ENCODE data around the gene SCYGR2.

SCYGR2 gene

DNA sequence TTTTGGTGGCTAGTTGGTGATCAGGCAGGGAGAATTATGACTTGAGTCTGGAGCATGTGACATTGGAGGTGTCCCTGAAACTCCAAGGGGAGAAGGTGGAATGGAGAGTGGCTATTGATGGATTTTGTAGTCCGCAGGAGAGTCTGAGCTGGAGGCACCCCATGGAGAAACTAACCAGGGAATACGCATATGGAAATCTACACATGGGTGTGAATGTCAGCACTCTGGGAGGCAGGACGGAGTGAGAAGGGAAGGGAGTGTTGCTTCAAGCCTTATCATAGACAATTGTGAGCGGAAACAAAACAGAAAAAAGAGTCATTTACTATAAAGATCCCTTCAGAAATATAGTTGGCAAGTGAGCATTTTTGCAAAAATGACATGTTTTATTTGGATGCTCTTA is 17.9 kb downstream of the SCYGR2 start:
- Histone ChIP-seq H3K4ac (ENCODE audit: low read depth in 1 of 2, low read length in 2 of 2) (no peak overlapping the region), H3K9me3 (ENCODE audit: control insufficient read depth, low read length) (no peaks in the 10 kb centered on the region), H3K27ac (ENCODE audit: low read length, poor library complexity, severe bottlenecking) (no peak overlapping the region), H2BK12ac (ENCODE audit: low read length in 2 of 2) (no peak overlapping the region), H3K18ac (ENCODE audit: low read depth in 1 of 2, low read length in 2 of 2) (no peak overlapping the region), H4K91ac (ENCODE audit: low read length) (no peak overlapping the region), H2BK120ac (ENCODE audit: low read depth, low read length) (no peak overlapping the region), H3K4me1 (ENCODE audit: control insufficient read depth, insufficient read depth, low read depth, low read length) (peaks cover 2% of the 10 kb centered on the region), H2AK5ac (ENCODE audit: low read length, severe bottlenecking) (no peak overlapping the region), H2AFZ (ENCODE audit: low read depth, low read length) (no peak overlapping the region), H4K8ac (ENCODE audit: low read length) (no peak overlapping the region), H2BK15ac (ENCODE audit: low read depth, poor library complexity, severe bottlenecking) (no peak overlapping the region), H3K4me2 (ENCODE audit: low read length, poor library complexity, severe bottlenecking) (no peak overlapping the region), H3K14ac (ENCODE audit: low read length in 2 of 2) (no peak overlapping the region), H3K4me3 (ENCODE audit: insufficient read depth in 1 of 2, low read depth in 1 of 2, low read length in 2 of 2) (no peak overlapping the region), H3K9ac (ENCODE audit: low read length) (no peak overlapping the region), H3K79me1 (replicated peaks; ENCODE audit: low read length, poor library complexity, severe bottlenecking) (no peaks in the 10 kb centered on the region), H3K36me3 (ENCODE audit: control insufficient read depth in 1 of 2, insufficient read depth in 2 of 2, low read depth in 1 of 2, low read length in 2 of 2) (no peaks in the 10 kb centered on the region), H2BK5ac (ENCODE audit: low read depth, low read length, poor library complexity, severe bottlenecking) (no peak overlapping the region), H3K27me3 (ENCODE audit: control insufficient read depth in 1 of 2, insufficient read depth in 1 of 2, low read length in 2 of 2) (peaks cover 0 to 6% of the 10 kb centered on the region in 2 experiments), H3K23ac (ENCODE audit: low read length in 2 of 2) (no peak overlapping the region)
- no peak for DNase-seq
- 25% methylated on average over 2 of the region's 4 CpGs for WGBS

DNA sequence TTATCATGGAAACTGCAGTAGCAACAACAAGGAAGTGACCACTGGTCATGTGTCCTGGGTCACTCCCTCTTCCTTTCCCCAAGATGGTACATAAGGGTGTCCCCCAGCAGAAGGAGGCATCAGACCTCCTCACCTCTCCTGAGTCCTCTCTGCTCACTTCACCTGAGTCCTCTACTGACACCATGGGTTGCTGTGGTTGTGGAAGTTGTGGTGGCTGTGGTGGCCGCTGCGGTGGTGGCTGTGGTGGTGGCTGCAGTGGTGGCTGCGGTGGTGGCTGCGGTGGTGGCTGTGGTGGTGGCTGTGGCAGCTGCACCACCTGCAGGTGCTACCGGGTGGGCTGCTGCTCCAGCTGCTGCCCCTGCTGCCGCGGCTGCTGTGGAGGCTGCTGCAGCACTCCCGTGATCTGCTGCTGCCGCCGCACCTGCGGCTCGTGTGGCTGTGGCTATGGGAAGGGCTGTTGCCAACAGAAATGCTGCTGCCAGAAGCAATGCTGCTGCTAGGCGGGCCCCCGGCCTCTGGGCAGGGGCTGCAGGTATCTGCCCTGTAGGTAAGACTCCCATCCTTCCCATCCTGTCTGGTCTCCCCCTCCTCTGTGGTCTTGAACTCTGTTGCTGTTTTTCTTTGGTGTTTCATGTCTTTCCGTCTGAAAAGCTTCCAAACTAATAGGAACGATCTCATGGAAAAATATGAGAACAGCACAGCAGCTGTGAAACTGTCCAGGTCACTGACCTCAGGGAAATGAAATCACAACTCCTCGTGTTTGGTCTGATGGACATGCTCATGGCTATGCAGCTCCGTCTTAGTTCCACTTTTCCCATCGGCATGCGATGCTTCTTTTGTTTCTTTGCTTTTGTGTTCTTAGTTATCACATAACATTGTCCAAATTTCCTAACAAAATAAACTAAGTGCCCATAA is 18.9 kb downstream of the SCYGR2 start, which contains the start of gene SCYGR4:
SCYGR4 (plus strand) TSS at position 183 of the 915 bp plus-strand sequence; CDS start at position 183, 0 bp downstream.
- Histone ChIP-seq H4K8ac (ENCODE audit: low read length) (no peak within 1 kb of the TSS), H2BK5ac (ENCODE audit: low read depth, low read length, poor library complexity, severe bottlenecking) (no peak within 1 kb of the TSS), H3K4me2 (ENCODE audit: low read length, poor library complexity, severe bottlenecking) (no peak within 1 kb of the TSS), H2BK15ac (ENCODE audit: low read depth, poor library complexity, severe bottlenecking) (no peak within 1 kb of the TSS), H3K9me3 (ENCODE audit: control insufficient read depth, low read length) (peaks cover 4% of the 10 kb centered on the region), H3K14ac (ENCODE audit: low read length in 2 of 2) (no peak within 1 kb of the TSS), H2AFZ (ENCODE audit: low read depth, low read length) (no peak within 1 kb of the TSS), H3K23ac (ENCODE audit: low read length in 2 of 2) (no peak within 1 kb of the TSS), H3K27me3 (ENCODE audit: control insufficient read depth in 1 of 2, insufficient read depth in 1 of 2, low read length in 2 of 2) (peaks cover 0 to 6% of the 10 kb centered on the region in 2 experiments), H3K79me1 (replicated peaks; ENCODE audit: low read length, poor library complexity, severe bottlenecking) (no peaks in the 10 kb centered on the region), H3K4me3 (ENCODE audit: insufficient read depth in 1 of 2, low read depth in 1 of 2, low read length in 2 of 2) (peak within 1 kb of the TSS in 1 of 2 experiments; percentile 63), H3K36me3 (ENCODE audit: control insufficient read depth in 1 of 2, insufficient read depth in 2 of 2, low read depth in 1 of 2, low read length in 2 of 2) (no peaks in the 10 kb centered on the region), H3K4ac (ENCODE audit: low read depth in 1 of 2, low read length in 2 of 2) (no peak within 1 kb of the TSS), H2AK5ac (ENCODE audit: low read length, severe bottlenecking) (no peak within 1 kb of the TSS), H3K9ac (ENCODE audit: low read length) (peak within 1 kb of the TSS; percentile 17), H2BK12ac (ENCODE audit: low read length in 2 of 2) (no peak within 1 kb of the TSS), H2BK120ac (ENCODE audit: low read depth, low read length) (no peak within 1 kb of the TSS), H3K27ac (ENCODE audit: low read length, poor library complexity, severe bottlenecking) (no peak within 1 kb of the TSS), H4K91ac (ENCODE audit: low read length) (no peak within 1 kb of the TSS), H3K4me1 (ENCODE audit: control insufficient read depth, insufficient read depth, low read depth, low read length) (peaks cover 2% of the 10 kb centered on the region), H3K18ac (ENCODE audit: low read depth in 1 of 2, low read length in 2 of 2) (no peak within 1 kb of the TSS)
- WGBS: 90% methylated on average over 20 of the region's 20 CpGs
- no peak for DNase-seq

DNA sequence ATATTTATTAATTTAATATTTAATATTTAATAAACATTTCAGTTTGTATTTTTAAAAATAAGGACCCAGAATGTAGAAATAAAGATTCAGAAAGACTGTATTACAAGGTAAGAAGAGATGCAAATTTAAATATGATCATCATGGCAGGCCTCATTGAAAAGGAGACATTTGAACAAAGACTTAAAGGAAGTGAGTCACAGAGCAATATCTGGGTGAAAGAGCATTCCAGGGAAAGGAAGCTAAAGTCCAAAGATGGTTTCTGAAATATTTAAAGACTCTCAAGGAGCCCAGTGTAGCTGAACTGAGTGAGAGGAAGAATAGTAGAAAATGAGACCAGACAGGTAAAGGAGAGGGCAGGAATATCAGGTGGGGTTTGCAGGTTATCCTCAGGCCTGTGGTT is 24.5 kb downstream of the SCYGR2 start:
- Histone ChIP-seq H2AK5ac (ENCODE audit: low read length, severe bottlenecking) (no peak overlapping the region), H2BK12ac (ENCODE audit: low read length in 2 of 2) (no peak overlapping the region), H3K9ac (ENCODE audit: low read length) (peak overlapping the region; percentile 24), H3K4me1 (ENCODE audit: control insufficient read depth, insufficient read depth, low read depth, low read length) (no peaks in the 10 kb centered on the region), H3K14ac (ENCODE audit: low read length in 2 of 2) (no peak overlapping the region), H3K4me3 (ENCODE audit: insufficient read depth in 1 of 2, low read depth in 1 of 2, low read length in 2 of 2) (no peak overlapping the region), H3K27ac (ENCODE audit: low read length, poor library complexity, severe bottlenecking) (no peak overlapping the region), H3K4ac (ENCODE audit: low read depth in 1 of 2, low read length in 2 of 2) (no peak overlapping the region), H2BK15ac (ENCODE audit: low read depth, poor library complexity, severe bottlenecking) (no peak overlapping the region), H3K36me3 (ENCODE audit: control insufficient read depth in 1 of 2, insufficient read depth in 2 of 2, low read depth in 1 of 2, low read length in 2 of 2) (no peaks in the 10 kb centered on the region), H3K23ac (ENCODE audit: low read length in 2 of 2) (no peak overlapping the region), H4K91ac (ENCODE audit: low read length) (no peak overlapping the region), H2BK120ac (ENCODE audit: low read depth, low read length) (no peak overlapping the region), H3K18ac (ENCODE audit: low read depth in 1 of 2, low read length in 2 of 2) (no peak overlapping the region), H3K79me1 (replicated peaks; ENCODE audit: low read length, poor library complexity, severe bottlenecking) (no peaks in the 10 kb centered on the region), H3K9me3 (ENCODE audit: control insufficient read depth, low read length) (peaks cover 8% of the 10 kb centered on the region), H3K4me2 (ENCODE audit: low read length, poor library complexity, severe bottlenecking) (no peak overlapping the region), H3K27me3 (ENCODE audit: control insufficient read depth in 1 of 2, insufficient read depth in 1 of 2, low read length in 2 of 2) (no peaks in the 10 kb centered on the region), H2AFZ (ENCODE audit: low read depth, low read length) (no peak overlapping the region), H2BK5ac (ENCODE audit: low read depth, low read length, poor library complexity, severe bottlenecking) (no peak overlapping the region), H4K8ac (ENCODE audit: low read length) (no peak overlapping the region)
- DNase-seq: peak; percentile 52

DNA sequence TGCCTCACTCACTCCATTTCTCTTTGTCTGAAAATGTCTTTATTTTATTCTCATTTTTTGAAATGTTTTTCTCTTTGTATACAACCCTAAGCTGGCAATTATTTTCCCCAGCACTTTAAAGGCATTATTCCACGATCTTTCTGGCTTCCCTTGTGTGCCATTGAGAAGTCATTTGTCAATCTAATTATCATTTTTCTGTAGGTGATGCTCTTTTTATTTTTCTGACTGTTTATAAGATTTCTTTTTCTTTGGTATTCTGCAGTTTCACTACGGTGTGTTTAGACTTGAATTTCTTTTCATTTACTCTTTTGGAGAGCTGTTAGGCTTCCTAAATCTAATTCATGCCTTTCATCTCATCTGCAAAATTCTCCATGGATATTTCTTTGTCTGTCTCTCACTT is 26.7 kb downstream of the SCYGR2 start:
- no peak overlapping the region for H4K8ac ChIP-seq (ENCODE audit: low read length)
- H3K4me2 ChIP-seq (ENCODE audit: low read length, poor library complexity, severe bottlenecking): no peak overlapping the region
- no peak overlapping the region for H2BK15ac ChIP-seq (ENCODE audit: low read depth, poor library complexity, severe bottlenecking)
- no peak overlapping the region for H3K18ac ChIP-seq (ENCODE audit: low read depth in 1 of 2, low read length in 2 of 2)
- no peak overlapping the region for H2BK120ac ChIP-seq (ENCODE audit: low read depth, low read length)
- H4K91ac ChIP-seq (ENCODE audit: low read length): no peak overlapping the region
- peaks cover 8% of the 10 kb centered on the region for H3K9me3 ChIP-seq (ENCODE audit: control insufficient read depth, low read length)
- H2BK12ac ChIP-seq (ENCODE audit: low read length in 2 of 2): no peak overlapping the region
- H3K4me1 ChIP-seq (ENCODE audit: control insufficient read depth, insufficient read depth, low read depth, low read length): no peaks in the 10 kb centered on the region
- H3K9ac ChIP-seq (ENCODE audit: low read length): no peak overlapping the region
- H3K4ac ChIP-seq (ENCODE audit: low read depth in 1 of 2, low read length in 2 of 2): no peak overlapping the region
- H2AK5ac ChIP-seq (ENCODE audit: low read length, severe bottlenecking): no peak overlapping the region
- H3K36me3 ChIP-seq (ENCODE audit: control insufficient read depth in 1 of 2, insufficient read depth in 2 of 2, low read depth in 1 of 2, low read length in 2 of 2): no peaks in the 10 kb centered on the region
- no peaks in the 10 kb centered on the region for H3K27me3 ChIP-seq (ENCODE audit: control insufficient read depth in 1 of 2, insufficient read depth in 1 of 2, low read length in 2 of 2)
- H3K4me3 ChIP-seq (ENCODE audit: insufficient read depth in 1 of 2, low read depth in 1 of 2, low read length in 2 of 2): no peak overlapping the region
- no peak overlapping the region for H2BK5ac ChIP-seq (ENCODE audit: low read depth, low read length, poor library complexity, severe bottlenecking)
- no peak overlapping the region for H2AFZ ChIP-seq (ENCODE audit: low read depth, low read length)
- H3K79me1 ChIP-seq (replicated peaks; ENCODE audit: low read length, poor library complexity, severe bottlenecking): no peaks in the 10 kb centered on the region
- no peak overlapping the region for H3K23ac ChIP-seq (ENCODE audit: low read length in 2 of 2)
- H3K14ac ChIP-seq (ENCODE audit: low read length in 2 of 2): no peak overlapping the region
- no peak for DNase-seq
- no peak overlapping the region for H3K27ac ChIP-seq (ENCODE audit: low read length, poor library complexity, severe bottlenecking)
- 100% methylated on average over 1 of the region's 2 CpGs for WGBS

Measured in mesenchymal stem cell (in vitro differentiated cells and primary cell).